SK-N-SH (cell line): ENCODE data around the gene KLHL17.

Experiments used
- EP300 ChIP-seq, 2 experiments: IDR thresholded peaks; 2 replicates each; pipeline versions ENCODE4 v1.4.0 to v1.6.1; 2012; ENCODE audit warnings: borderline replicate concordance in 1 of 2, low read depth in 1 of 2, low read length in 1 of 2
- TF ChIP-seq, protein P1 (sequence below): fragments of 150-350 bp; IDR thresholded peaks from 2 replicates; pipeline ENCODE4 v1.6.1; 2017; ENCODE audit warnings: antibody characterized with exemption, low read length, low read depth, borderline replicate concordance

- TF ChIP-seq, protein P1, sequence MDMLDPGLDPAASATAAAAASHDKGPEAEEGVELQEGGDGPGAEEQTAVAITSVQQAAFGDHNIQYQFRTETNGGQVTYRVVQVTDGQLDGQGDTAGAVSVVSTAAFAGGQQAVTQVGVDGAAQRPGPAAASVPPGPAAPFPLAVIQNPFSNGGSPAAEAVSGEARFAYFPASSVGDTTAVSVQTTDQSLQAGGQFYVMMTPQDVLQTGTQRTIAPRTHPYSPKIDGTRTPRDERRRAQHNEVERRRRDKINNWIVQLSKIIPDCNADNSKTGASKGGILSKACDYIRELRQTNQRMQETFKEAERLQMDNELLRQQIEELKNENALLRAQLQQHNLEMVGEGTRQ = no peak
- no peak for TF ChIP-seq EP300 (IDR thresholded peaks at IDR 0.05; ENCODE audit: borderline replicate concordance in 1 of 2, low read depth in 1 of 2, low read length in 1 of 2)
These were observed 48.3 kb upstream of the KLHL17 start for GRCh38 chr1:911875-912739.
